Measurements from ENCODE around the gene FCGR3B.
"Not testable (repeated sequence)": the region's sequence is repeated elsewhere in the genome, so short reads cannot be mapped to it uniquely, and the experiment has no call there.

DNA sequence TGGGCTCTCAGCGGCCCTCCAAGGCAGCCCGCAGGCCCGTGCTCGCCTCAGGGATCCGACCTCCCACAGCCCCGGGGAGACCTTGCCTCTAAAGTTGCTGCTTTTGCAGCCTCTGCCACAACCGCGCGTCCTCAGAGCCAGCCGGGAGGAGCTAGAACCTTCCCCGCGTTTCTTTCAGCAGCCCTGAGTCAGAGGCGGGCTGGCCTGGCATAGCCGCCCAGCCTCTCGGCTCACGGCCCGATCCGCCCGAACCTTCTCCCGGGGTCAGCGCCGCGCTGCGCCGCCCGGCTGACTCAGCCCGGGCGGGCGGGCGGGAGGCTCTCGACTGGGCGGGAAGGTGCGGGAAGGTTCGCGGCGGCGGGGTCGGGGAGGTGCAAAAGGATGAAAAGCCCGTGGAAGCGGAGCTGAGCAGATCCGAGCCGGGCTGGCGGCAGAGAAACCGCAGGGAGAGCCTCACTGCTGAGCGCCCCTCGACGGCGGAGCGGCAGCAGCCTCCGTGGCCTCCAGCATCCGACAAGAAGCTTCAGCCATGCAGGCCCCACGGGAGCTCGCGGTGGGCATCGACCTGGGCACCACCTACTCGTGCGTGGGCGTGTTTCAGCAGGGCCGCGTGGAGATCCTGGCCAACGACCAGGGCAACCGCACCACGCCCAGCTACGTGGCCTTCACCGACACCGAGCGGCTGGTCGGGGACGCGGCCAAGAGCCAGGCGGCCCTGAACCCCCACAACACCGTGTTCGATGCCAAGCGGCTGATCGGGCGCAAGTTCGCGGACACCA lies 25.0 kb downstream of the FCGR3B start:
- TF ChIP-seq, protein P1, sequence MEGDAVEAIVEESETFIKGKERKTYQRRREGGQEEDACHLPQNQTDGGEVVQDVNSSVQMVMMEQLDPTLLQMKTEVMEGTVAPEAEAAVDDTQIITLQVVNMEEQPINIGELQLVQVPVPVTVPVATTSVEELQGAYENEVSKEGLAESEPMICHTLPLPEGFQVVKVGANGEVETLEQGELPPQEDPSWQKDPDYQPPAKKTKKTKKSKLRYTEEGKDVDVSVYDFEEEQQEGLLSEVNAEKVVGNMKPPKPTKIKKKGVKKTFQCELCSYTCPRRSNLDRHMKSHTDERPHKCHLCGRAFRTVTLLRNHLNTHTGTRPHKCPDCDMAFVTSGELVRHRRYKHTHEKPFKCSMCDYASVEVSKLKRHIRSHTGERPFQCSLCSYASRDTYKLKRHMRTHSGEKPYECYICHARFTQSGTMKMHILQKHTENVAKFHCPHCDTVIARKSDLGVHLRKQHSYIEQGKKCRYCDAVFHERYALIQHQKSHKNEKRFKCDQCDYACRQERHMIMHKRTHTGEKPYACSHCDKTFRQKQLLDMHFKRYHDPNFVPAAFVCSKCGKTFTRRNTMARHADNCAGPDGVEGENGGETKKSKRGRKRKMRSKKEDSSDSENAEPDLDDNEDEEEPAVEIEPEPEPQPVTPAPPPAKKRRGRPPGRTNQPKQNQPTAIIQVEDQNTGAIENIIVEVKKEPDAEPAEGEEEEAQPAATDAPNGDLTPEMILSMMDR (IDR thresholded peaks at IDR 0.05): not testable (repeated sequence)
- not testable (repeated sequence) for TF ChIP-seq POLR2AphosphoS5, POLR2A (IDR thresholded peaks at IDR 0.05)
